HG02970 (cell line): ENCODE results near the gene ZNF138.
"Not testable (repeated sequence)": the region's sequence is repeated elsewhere in the genome, so short reads cannot be mapped to it uniquely, and the experiment has no call there.

ENCODE experiments used
- ATAC-seq: cut with Tn5 transposase; IDR thresholded peaks from one replicate; pipeline ENCODE4 v1.9.1; 2021; ENCODE audit warnings: mild to moderate bottlenecking, moderate library complexity, moderate number of reproducible peaks; ENCODE audit not compliant: unreplicated experiment, low FRiP score

The ZNF138 gene

GRCh38 chr7:64794171-64794844, at the start of gene ZNF138:
Gene ZNF138, plus strand, starts transcription at chr7:64794428. Its CDS starts 141 bp downstream, at chr7:64794569.
- peak; percentile 100 for ATAC-seq

- no peak for ATAC-seq
These were observed 49.5 kb upstream of the ZNF138 start for GRCh38 chr7:64744680-64745079.

GRCh38 chr7:64747802-64748201, 46.4 kb upstream of the ZNF138 start:
- ATAC-seq, result no peak

- ATAC-seq, result no peak
These were observed 41.2 kb upstream of the ZNF138 start for GRCh38 chr7:64753032-64753431.

GRCh38 chr7:64755865-64756264, 38.4 kb upstream of the ZNF138 start:
- no peak for ATAC-seq

- ATAC-seq, result no peak
These were observed 36.1 kb upstream of the ZNF138 start for GRCh38 chr7:64758151-64758550.

GRCh38 chr7:64768824-64769223, 25.4 kb upstream of the ZNF138 start:
- ATAC-seq, result no peak

GRCh38 chr7:64774204-64774842, 19.9 kb upstream of the ZNF138 start:
- ATAC-seq, result no peak

GRCh38 chr7:64775289-64775688, 18.9 kb upstream of the ZNF138 start:
- ATAC-seq, result no peak

GRCh38 chr7:64784842-64785241, 9.4 kb upstream of the ZNF138 start:
- ATAC-seq, result not testable (repeated sequence)

- ATAC-seq, result no peak
These were observed 6.9 kb upstream of the ZNF138 start for GRCh38 chr7:64787295-64787694.

- not testable (repeated sequence) for ATAC-seq
These were observed 5.0 kb upstream of the ZNF138 start for GRCh38 chr7:64789241-64789640.

GRCh38 chr7:64793106-64793755, 997 bp upstream of the ZNF138 start:
- no peak for ATAC-seq

GRCh38 chr7:64795176-64795575, 948 bp downstream of the ZNF138 start:
- ATAC-seq, result no peak

GRCh38 chr7:64799169-64799568, 4.9 kb downstream of the ZNF138 start:
- ATAC-seq, result not testable (repeated sequence)

GRCh38 chr7:64802699-64803098, 8.5 kb downstream of the ZNF138 start:
- no peak for ATAC-seq

GRCh38 chr7:64807731-64808365, 13.6 kb downstream of the ZNF138 start:
- ATAC-seq, result no peak

GRCh38 chr7:64811767-64812166, 17.5 kb downstream of the ZNF138 start:
- ATAC-seq, result no peak

- ATAC-seq, result no peak
These were observed 36.7 kb downstream of the ZNF138 start for GRCh38 chr7:64830926-64831325.

- ATAC-seq, result no peak
These were observed 37.9 kb downstream of the ZNF138 start for GRCh38 chr7:64832136-64832535.

- ATAC-seq, result no peak
These were observed 40.8 kb downstream of the ZNF138 start for GRCh38 chr7:64834989-64835388.
